ENCODE measurements around the gene DOK5. TPM values are rescaled to one million over a fixed set of nuclear protein-coding genes. Genes with fewer than 3 reads are reported as not detected.

DOK5 gene
- total and polyA plus RNA-seq, 2 of the 8 experiments (the other 6 are each of a cell fraction or from before 2014, with no cell fraction given), result 8.9 to 15.0 TPM

GRCh38 chr20:54648421-54649142 is 173.2 kb downstream of the DOK5 start (continued):
- TF ChIP-seq TAF7 (optimal IDR thresholded peaks at IDR 0.05; ENCODE audit: borderline replicate concordance, low read depth, low read length) (no peak), TCF12 (IDR thresholded peaks at IDR 0.05; ENCODE audit: low read depth, low read length) (no peak), ATF2 (IDR thresholded peaks at IDR 0.05; ENCODE audit: low read length) (no peak), POLR2AphosphoS5 (IDR thresholded peaks at IDR 0.05; ENCODE audit: low read depth, low read length) (no peak), RNF2 (IDR thresholded peaks at IDR 0.05; ENCODE audit: borderline replicate concordance, low read depth, low read length, missing control alignments, poor library complexity, severe bottlenecking) (no peak)
